MM.1S (cell line): ENCODE measurements around the gene ANXA6.

ENCODE experiments used
- DNase-seq: peaks from one replicate; pipeline ENCODE4 v3.0.0-alpha.2; 2015
- H2AFZ ChIP-seq: fragments of 300-600 bp; sonication (generic); 2 replicates; pipeline ENCODE4 v1.6.0; 2016; ENCODE audit warnings: antibody characterized with exemption, low read length
- H3F3A ChIP-seq: fragments of 300-600 bp; sonication (generic); 2 replicates; pipeline ENCODE4 v1.6.1; 2016; ENCODE audit warnings: mild to moderate bottlenecking, antibody characterized with exemption, low read length, moderate library complexity, mixed read lengths; ENCODE audit not compliant: insufficient read depth
- H3K27ac ChIP-seq: fragments of 300-600 bp; sonication (generic); 2 replicates; pipeline ENCODE4 v1.5.1; 2016; ENCODE audit warnings: mild to moderate bottlenecking, low read length
- H3K27me3 ChIP-seq: fragments of 300-600 bp; sonication (generic); replicated peaks from 2 replicates; pipeline ENCODE4 v1.6.0; 2016; ENCODE audit warnings: low read length; ENCODE audit not compliant: insufficient read depth
- H3K36me3 ChIP-seq: fragments of 300-600 bp; sonication (generic); replicated peaks from 2 replicates; pipeline ENCODE4 v1.6.1; 2016; ENCODE audit warnings: mild to moderate bottlenecking, low read length, mixed read lengths; ENCODE audit not compliant: insufficient read depth
- H3K4me1 ChIP-seq: fragments of 300-600 bp; sonication (generic); 2 replicates; pipeline ENCODE4 v1.6.1; 2016; ENCODE audit warnings: low read length, mixed read lengths
- H3K4me2 ChIP-seq: fragments of 300-600 bp; sonication (generic); 2 replicates; pipeline ENCODE4 v1.6.0; 2016; ENCODE audit warnings: low read depth, low read length
- H3K4me3 ChIP-seq: fragments of 300-600 bp; sonication (generic); 2 replicates; pipeline ENCODE4 v1.5.1; 2016; ENCODE audit warnings: low read length, mixed read lengths
- H3K79me2 ChIP-seq: fragments of 300-600 bp; sonication (generic); 2 replicates; pipeline ENCODE4 v1.6.1; 2016; ENCODE audit warnings: mixed run types, low read length, mixed read lengths
- H3K9ac ChIP-seq: fragments of 300-600 bp; sonication (generic); 2 replicates; pipeline ENCODE4 v1.6.1; 2016; ENCODE audit warnings: low read length, mixed read lengths
- H3K9me2 ChIP-seq: fragments of 300-600 bp; sonication (generic); replicated peaks from 2 replicates; pipeline ENCODE4 v1.6.1; 2016; ENCODE audit warnings: mild to moderate bottlenecking, low read length, mixed read lengths; ENCODE audit not compliant: insufficient read depth
- H3K9me3 ChIP-seq: fragments of 300-600 bp; sonication (generic); replicated peaks from 2 replicates; pipeline ENCODE4 v1.6.1; 2016; ENCODE audit warnings: mild to moderate bottlenecking, low read length, mixed read lengths; ENCODE audit not compliant: insufficient read depth
- H4K20me1 ChIP-seq: fragments of 300-600 bp; sonication (generic); 2 replicates; pipeline ENCODE4 v1.6.1; 2016; ENCODE audit warnings: mild to moderate bottlenecking, low read length, moderate library complexity, mixed read lengths; ENCODE audit not compliant: insufficient read depth
- EZH2 ChIP-seq: fragments of 300-600 bp; sonication (generic); optimal IDR thresholded peaks from 2 replicates; pipeline ENCODE3; 2017; ENCODE audit warnings: low read depth, mild to moderate bottlenecking, antibody characterized with exemption, low read length, mixed read lengths
- EZH2phosphoT487 ChIP-seq: fragments of 300-600 bp; sonication (generic); IDR thresholded peaks from 2 replicates; pipeline ENCODE4 v1.6.1; 2018; ENCODE audit warnings: antibody characterized with exemption, low read length
- TF ChIP-seq, protein P1 (sequence below): fragments of 300-600 bp; sonication (generic); IDR thresholded peaks from 2 replicates; pipeline ENCODE4 v1.5.1; 2016; ENCODE audit warnings: antibody characterized with exemption, low read length, mixed read lengths

Gene ANXA6

GRCh38 chr5:151132963-151133362 is 24.6 kb downstream of the ANXA6 start:
- H3K9me2 ChIP-seq = no peaks in the 10 kb centered on the region
- peaks cover 42% of the 10 kb centered on the region for H3K36me3 ChIP-seq
- H2AFZ ChIP-seq = no peak overlapping the region
- TF ChIP-seq EZH2 (no peak), EZH2phosphoT487 (no peak)
- TF ChIP-seq, protein P1, sequence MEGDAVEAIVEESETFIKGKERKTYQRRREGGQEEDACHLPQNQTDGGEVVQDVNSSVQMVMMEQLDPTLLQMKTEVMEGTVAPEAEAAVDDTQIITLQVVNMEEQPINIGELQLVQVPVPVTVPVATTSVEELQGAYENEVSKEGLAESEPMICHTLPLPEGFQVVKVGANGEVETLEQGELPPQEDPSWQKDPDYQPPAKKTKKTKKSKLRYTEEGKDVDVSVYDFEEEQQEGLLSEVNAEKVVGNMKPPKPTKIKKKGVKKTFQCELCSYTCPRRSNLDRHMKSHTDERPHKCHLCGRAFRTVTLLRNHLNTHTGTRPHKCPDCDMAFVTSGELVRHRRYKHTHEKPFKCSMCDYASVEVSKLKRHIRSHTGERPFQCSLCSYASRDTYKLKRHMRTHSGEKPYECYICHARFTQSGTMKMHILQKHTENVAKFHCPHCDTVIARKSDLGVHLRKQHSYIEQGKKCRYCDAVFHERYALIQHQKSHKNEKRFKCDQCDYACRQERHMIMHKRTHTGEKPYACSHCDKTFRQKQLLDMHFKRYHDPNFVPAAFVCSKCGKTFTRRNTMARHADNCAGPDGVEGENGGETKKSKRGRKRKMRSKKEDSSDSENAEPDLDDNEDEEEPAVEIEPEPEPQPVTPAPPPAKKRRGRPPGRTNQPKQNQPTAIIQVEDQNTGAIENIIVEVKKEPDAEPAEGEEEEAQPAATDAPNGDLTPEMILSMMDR = no peak
- no peak overlapping the region for H3K4me2 ChIP-seq
- H3F3A ChIP-seq = peaks cover 31% of the 10 kb centered on the region
- no peaks in the 10 kb centered on the region for H4K20me1 ChIP-seq
- no peak overlapping the region for H3K4me3 ChIP-seq
- no peaks in the 10 kb centered on the region for H3K9me3 ChIP-seq
- no peak for DNase-seq
- H3K27ac ChIP-seq = no peak overlapping the region
- peaks cover 85% of the 10 kb centered on the region for H3K79me2 ChIP-seq
- H3K27me3 ChIP-seq = no peaks in the 10 kb centered on the region
- peaks cover 49% of the 10 kb centered on the region for H3K4me1 ChIP-seq
- no peak overlapping the region for H3K9ac ChIP-seq

GRCh38 chr5:151130922-151131891 is 26.4 kb downstream of the ANXA6 start:
- DNase-seq = no peak
- no peak overlapping the region for H3K27ac ChIP-seq
- H3K9me2 ChIP-seq = no peaks in the 10 kb centered on the region
- no peak overlapping the region for H3K9ac ChIP-seq
- TF ChIP-seq, protein P1 = no peak
- TF ChIP-seq EZH2 (no peak), EZH2phosphoT487 (no peak)
- no peak overlapping the region for H2AFZ ChIP-seq
- no peak overlapping the region for H3K4me3 ChIP-seq
- no peaks in the 10 kb centered on the region for H4K20me1 ChIP-seq
- H3F3A ChIP-seq = peaks cover 29% of the 10 kb centered on the region
- peaks cover 36% of the 10 kb centered on the region for H3K4me1 ChIP-seq
- H3K4me2 ChIP-seq = no peak overlapping the region
- peaks cover 73% of the 10 kb centered on the region for H3K79me2 ChIP-seq
- H3K36me3 ChIP-seq = peaks cover 34% of the 10 kb centered on the region
- H3K27me3 ChIP-seq = no peaks in the 10 kb centered on the region
- H3K9me3 ChIP-seq = no peaks in the 10 kb centered on the region

DNA sequence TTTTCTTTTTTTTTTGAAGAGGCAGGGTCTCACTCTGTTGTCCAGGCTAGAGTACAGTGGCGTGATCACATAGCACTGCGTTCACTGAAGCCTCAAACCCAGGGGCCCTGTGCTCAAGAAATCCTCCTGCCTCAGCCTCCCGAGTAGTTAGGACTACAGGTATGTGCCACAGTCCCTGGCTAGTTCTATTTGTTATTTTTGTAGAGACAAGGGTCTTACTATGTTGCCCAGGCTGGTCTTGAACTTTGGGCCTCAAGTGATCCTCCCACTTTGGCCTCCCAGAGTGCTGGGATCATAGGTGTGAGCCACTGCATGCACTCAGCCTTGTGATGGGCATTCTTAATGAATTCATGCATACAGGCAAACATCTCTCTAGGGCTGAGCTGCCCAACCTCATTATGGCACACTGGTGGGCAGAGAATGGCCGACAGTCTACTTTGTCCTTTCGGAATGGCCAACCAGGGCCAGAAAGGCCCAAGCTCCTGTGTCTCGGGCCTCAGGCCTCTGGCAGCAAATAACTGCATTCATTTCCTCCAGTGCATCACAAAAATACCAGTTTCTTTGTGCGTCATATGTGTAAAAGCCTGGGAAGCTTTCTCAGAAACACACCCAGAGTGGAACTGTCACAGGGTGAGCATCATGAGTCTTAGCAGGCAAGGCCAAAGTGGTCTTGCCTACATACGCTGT is 27.2 kb downstream of the ANXA6 start:
- Histone ChIP-seq H3K79me2 (peaks cover 74% of the 10 kb centered on the region), H3K4me1 (peaks cover 28% of the 10 kb centered on the region), H3K27me3 (no peaks in the 10 kb centered on the region), H3K36me3 (peaks cover 33% of the 10 kb centered on the region), H3K9ac (no peak overlapping the region), H2AFZ (no peak overlapping the region), H3K27ac (no peak overlapping the region), H3K9me3 (no peaks in the 10 kb centered on the region), H3K4me2 (no peak overlapping the region), H3F3A (peaks cover 24% of the 10 kb centered on the region), H4K20me1 (no peaks in the 10 kb centered on the region), H3K9me2 (no peaks in the 10 kb centered on the region), H3K4me3 (no peak overlapping the region)
- TF ChIP-seq EZH2 (no peak), EZH2phosphoT487 (no peak)
- TF ChIP-seq, protein P1 = no peak
- DNase-seq = no peak
